Stomach (tissue), 9 donors: ENCODE measurements around the gene YOD1. TPM values are rescaled to one million over a fixed set of nuclear protein-coding genes. Genes with fewer than 3 reads are reported as not detected.
A peak's percentile ranks its signal among the peaks of the same experiment; 100 is the strongest.

Source experiments
- DNase-seq, 2 donors: peaks; one replicate each; pipeline versions ENCODE4 v3.0.0 to v3.0.0-alpha.2; 2013 to 2019
- H3K27ac ChIP-seq, 5 donors: fragments of 200-600 bp in 4 of 5; sonication (generic) in 4 of 5; one replicate each; pipeline ENCODE4 v1.5.1; 2013 to 2019; ENCODE audit warnings: mild to moderate bottlenecking in 1 of 5, moderate library complexity in 1 of 5
- H3K27me3 ChIP-seq, 3 donors: fragments of 200-600 bp; sonication (generic); one replicate each; pipeline ENCODE4 v1.5.1; 2017 to 2019; ENCODE audit warnings: mixed run types in 1 of 3
- H3K36me3 ChIP-seq, 4 donors: fragments of 200-600 bp; sonication (generic); 1 replicate in 3 of 4; 2 replicates in 1 of 4; pipeline ENCODE4 v1.5.1; 2016 to 2019
- H3K4me1 ChIP-seq, 4 donors: fragments of 200-600 bp; sonication (generic); one replicate each; pipeline ENCODE4 v1.5.1; 2016 to 2019
- H3K4me3 ChIP-seq, 4 donors: fragments of 200-600 bp; sonication (generic) in 3 of 4; one replicate each; pipeline ENCODE4 v1.5.1; 2016 to 2019; ENCODE audit warnings: mild to moderate bottlenecking in 1 of 4
- H3K9me3 ChIP-seq, 4 donors: fragments of 200-600 bp; sonication (generic); one replicate each; pipeline ENCODE4 v1.5.1; 2016 to 2019
- CTCF ChIP-seq, 7 experiments: fragments of 450-650 bp in 4 of 7; fragments of 200-600 bp in 3 of 7; sonication (generic) in 3 of 7; IDR thresholded peaks; one replicate each; pipeline ENCODE4 v1.5.1; 2016 to 2019; ENCODE audit warnings: antibody characterized with exemption in 7 of 7, control low read depth in 2 of 7, mild to moderate bottlenecking in 1 of 7
- EP300 ChIP-seq: sonication (generic); formaldehyde crosslinking; IDR thresholded peaks from one replicate; pipeline ENCODE4 v1.6.1; 2017; ENCODE audit warnings: antibody characterized with exemption
- POLR2A ChIP-seq, 4 donors: fragments of 450-650 bp; IDR thresholded peaks; one replicate each; pipeline ENCODE4 v1.6.1; 2016; ENCODE audit warnings: antibody characterized with exemption in 4 of 4, control low read depth in 2 of 4, mild to moderate bottlenecking in 1 of 4, moderate library complexity in 1 of 4
- POLR2AphosphoS5 ChIP-seq, 3 donors: sonication (generic); formaldehyde crosslinking; IDR thresholded peaks; one replicate each; pipeline ENCODE4 v1.6.1; 2016; ENCODE audit warnings: antibody characterized with exemption in 3 of 3
- WGBS, 5 donors: extraction: QIAGEN DNeasy Blood & Tissue Kit in 3 of 5; methylation state at CpG; one replicate each; pipeline versions ENCODE4 v1.1.5 to v1.1.7; 2013 to 2018; 5-methylcytosine and 5-hydroxymethylcytosine counted together
- intact Hi-C: fragments of 100-400 bp; cut with DNase I; formaldehyde crosslinking; loops from one replicate; pipeline ENCODE4 v1.15.1; 2023; ENCODE audit warnings: low total_unique reads
- polyA plus RNA-seq, 3 donors: library from polyadenylated mRNA; stranded (reverse); fragments of 200-250 nt; gene quantifications; one replicate each; pipeline ENCODE4 v1.2.3, GENCODE V29; 2013
- total RNA-seq, 5 donors: library from RNA; depleted of rRNA; stranded (reverse); fragments of >200 nt; gene quantifications; one replicate each; pipeline versions ENCODE4 v1.1.0 to v1.2.3, GENCODE V29; 2014 to 2016
- donor health status: healthy with polysubstance abuse.
- donor health status: Bipolar disorder and iron deficiency.
- donor health status: healthy.

Gene YOD1
- total and polyA plus RNA-seq, 8 donors: 1.5 to 47.9 (median 4.8) TPM

GRCh38 chr1:207059881-207060280 lies 8.9 kb upstream of the YOD1 start:
- intact Hi-C loops: no loop called here
- H3K27ac ChIP-seq: peak overlapping the region in 3 of 5 donors; percentile 52 to 77 (median 56)
- H3K4me1 ChIP-seq: peaks cover 3 to 34% (median 25%) of the 10 kb centered on the region in 4 donors
- peaks cover 10 to 55% (median 50%) of the 10 kb centered on the region in 4 donors for H3K36me3 ChIP-seq
- no peak overlapping the region for H3K4me3 ChIP-seq
- H3K27me3 ChIP-seq: no peaks in the 10 kb centered on the region
- H3K9me3 ChIP-seq: no peaks in the 10 kb centered on the region
- TF ChIP-seq EP300 (no peak), POLR2A (IDR thresholded peaks at IDR 0.05) (no peak)
- no peak for DNase-seq
- WGBS, 5 donors: 50 to 74% (median 64%) methylated on average over 4 of the region's 4 CpGs

DNA sequence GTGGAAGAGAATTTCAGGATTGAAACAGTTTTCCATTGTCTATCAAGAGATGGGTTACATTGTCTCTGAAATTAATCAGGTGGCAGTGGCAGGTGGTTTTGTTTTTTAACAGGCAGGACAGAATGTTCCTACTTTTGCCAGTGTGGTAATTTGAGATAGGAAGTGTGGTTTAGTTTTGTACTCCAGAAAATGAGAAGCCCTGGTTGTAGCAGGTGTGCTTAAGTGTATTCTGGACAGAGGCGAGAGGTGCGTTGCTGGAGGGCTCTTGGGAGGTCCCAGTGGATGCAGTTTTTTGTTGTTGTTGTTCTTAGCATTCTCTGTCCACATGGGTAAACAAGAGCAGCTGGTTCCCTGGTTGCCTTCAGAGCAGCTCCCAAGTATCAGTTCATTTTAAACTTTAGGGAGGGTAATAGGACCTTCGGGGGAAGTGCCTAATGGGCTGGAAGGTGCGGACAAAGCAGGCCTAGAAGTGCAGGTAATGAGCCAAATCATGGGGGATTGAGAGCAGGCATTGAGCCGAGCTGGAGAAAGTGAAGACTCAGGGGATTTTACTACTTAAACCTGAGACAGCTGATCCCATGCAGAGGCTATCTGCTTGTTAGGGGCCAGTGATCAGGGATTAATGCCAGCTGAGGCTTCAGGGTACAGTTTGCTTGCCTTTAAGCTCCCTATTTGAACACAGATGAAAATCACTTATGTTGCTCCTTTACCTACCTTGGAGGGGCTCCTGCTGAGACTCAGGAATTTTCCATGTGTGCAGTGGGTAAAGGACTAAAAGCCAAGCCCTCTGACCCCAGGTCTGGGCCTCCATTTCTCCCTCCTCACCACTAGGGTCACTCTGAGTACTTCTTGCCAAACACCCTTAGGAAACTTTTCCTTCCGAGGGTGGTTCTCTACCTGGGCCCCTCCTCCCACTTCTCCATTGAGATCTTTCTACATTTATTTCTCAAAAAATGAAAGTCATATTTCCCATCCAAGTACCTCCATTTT lies 8.2 kb upstream of the YOD1 start:
- peak overlapping the region in 4 of 5 donors; percentile 26 to 77 (median 54) for H3K27ac ChIP-seq
- intact Hi-C loops: no loop called here
- H3K36me3 ChIP-seq: peaks cover 10 to 48% (median 44%) of the 10 kb centered on the region in 4 donors
- no peaks in the 10 kb centered on the region for H3K9me3 ChIP-seq
- WGBS, 5 donors: 68 to 82% (median 79%) methylated on average over 6 of the region's 6 CpGs
- H3K27me3 ChIP-seq: no peaks in the 10 kb centered on the region
- H3K4me1 ChIP-seq: peaks cover 10 to 34% (median 21%) of the 10 kb centered on the region in 4 donors
- TF ChIP-seq POLR2A (IDR thresholded peaks at IDR 0.05) (no peak), CTCF (IDR thresholded peaks at IDR 0.05) (no peak), POLR2AphosphoS5 (IDR thresholded peaks at IDR 0.05) (no peak), EP300 (no peak)
- no peak for DNase-seq
- no peak overlapping the region for H3K4me3 ChIP-seq

- H3K27ac ChIP-seq: peak overlapping the region in 3 of 5 donors; percentile 52 to 77 (median 56)
Observed at GRCh38 chr1:207058252-207058651, 7.2 kb upstream of the YOD1 start.

DNA sequence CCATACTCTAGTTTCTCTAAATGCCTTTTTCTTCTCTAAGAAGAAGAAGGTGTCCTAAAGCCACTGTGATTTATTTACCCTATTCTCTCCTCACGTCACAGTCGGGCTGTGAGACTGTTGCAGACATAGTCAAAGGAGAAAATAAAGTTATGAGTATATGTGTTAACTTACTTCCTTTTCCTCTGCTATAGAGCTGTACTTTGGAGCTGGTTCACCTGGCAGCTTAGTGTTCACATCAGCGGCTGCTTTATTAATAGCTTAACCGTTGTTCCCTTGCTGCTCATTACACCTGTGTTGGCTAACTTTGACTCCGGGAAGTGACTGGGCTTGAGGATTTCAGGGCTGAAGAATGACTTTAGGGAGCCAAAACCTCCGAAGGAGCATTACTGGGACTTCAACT lies 5.7 kb upstream of the YOD1 start:
- H3K27me3 ChIP-seq: no peaks in the 10 kb centered on the region
- WGBS, 5 donors: 57 to 75% (median 62%) methylated on average over 5 to 6 of the region's 6 CpGs
- H3K4me1 ChIP-seq: peaks cover 19 to 52% (median 30%) of the 10 kb centered on the region in 4 donors
- H3K27ac ChIP-seq: peak overlapping the region; percentile 59 to 80 (median 64)
- peak; percentile 62 to 70 for DNase-seq
- intact Hi-C loops: no loop called here
- TF ChIP-seq CTCF (IDR thresholded peaks at IDR 0.05) (no peak), POLR2AphosphoS5 (IDR thresholded peaks at IDR 0.05) (peak in 1 of 3 donors; percentile 12), POLR2A (IDR thresholded peaks at IDR 0.05) (no peak)
- peaks cover 0 to 23% (median 19%) of the 10 kb centered on the region in 4 donors for H3K36me3 ChIP-seq
- H3K9me3 ChIP-seq: no peaks in the 10 kb centered on the region
- H3K4me3 ChIP-seq: no peak overlapping the region

More at GRCh38 chr1:207058252-207058651, 7.2 kb upstream of the YOD1 start:
- H3K4me1 ChIP-seq: peaks cover 11 to 41% (median 21%) of the 10 kb centered on the region in 4 donors
- no peaks in the 10 kb centered on the region for H3K27me3 ChIP-seq
- 82 to 90% (median 87%) methylated on average over 4 of the region's 4 CpGs for WGBS, 5 donors
- no peak for DNase-seq
- H3K9me3 ChIP-seq: no peaks in the 10 kb centered on the region
- intact Hi-C loops: no loop called here
- H3K4me3 ChIP-seq: no peak overlapping the region
- H3K36me3 ChIP-seq: peaks cover 6 to 38% (median 34%) of the 10 kb centered on the region in 4 donors
- TF ChIP-seq EP300 (no peak), POLR2AphosphoS5 (IDR thresholded peaks at IDR 0.05) (no peak), CTCF (IDR thresholded peaks at IDR 0.05) (no peak), POLR2A (IDR thresholded peaks at IDR 0.05) (no peak)
